GM12878 (cell line): ENCODE data around the gene CDH16. TPM values are rescaled to one million over a fixed set of nuclear protein-coding genes. Genes with fewer than 3 reads are reported as not detected.

Experiments
- ATAC-seq: fragments of 200-7000 bp; cut with Tn5 transposase; 3 replicates; pipeline ENCODE4 v1.9.1; 2020; ENCODE audit warnings: mild to moderate bottlenecking, moderate library complexity
- BruUV-seq: library from RNA; stranded (reverse); fragments of 400-500 nt; replicated peaks from 2 replicates; lab custom pipeline; 2021; lab: Mats Ljungman, UMichigan
- CTCF ChIA-PET: fragments of 300-600 bp; sonication (Branson Sonifier 250); formaldehyde crosslinking; extraction: SDS; loops from one replicate; lab custom pipeline; 2021; ENCODE audit warnings: inconsistent platforms; lab: Yijun Ruan, JAX
- POLR2A ChIA-PET: fragments of 350-600 bp; formaldehyde crosslinking; extraction: SDS; loops from one replicate; lab custom pipeline; 2021; ENCODE audit warnings: inconsistent platforms; lab: Charles Lee
- RAD21 ChIA-PET: fragments of 300-600 bp; sonication (Branson Sonifier 250); formaldehyde crosslinking; loops from one replicate; lab custom pipeline; 2023; ENCODE audit warnings: antibody characterized with exemption; ENCODE audit not compliant: unreplicated experiment; lab: Charles Lee
- SMC1A ChIA-PET: fragments of 300-600 bp; sonication (Branson Sonifier 250); formaldehyde crosslinking; loops from one replicate; lab custom pipeline; 2023; ENCODE audit not compliant: unreplicated experiment, uncharacterized antibody; lab: Charles Lee
- DNase-seq: peaks from one replicate; pipeline ENCODE4 v3.0.0-alpha.2; 2011; ENCODE audit warnings: low read depth, low spot score
- FAIRE-seq: peaks from 3 replicates; lab custom pipeline; 2011; peaks lifted over from hg19 to GRCh38; lab: Jason Lieb, UNC
- H2AFZ ChIP-seq: 2 replicates; pipeline ENCODE4 v1.6.0; 2011; ENCODE audit warnings: low read depth, low read length, control low read depth; ENCODE audit not compliant: control insufficient read depth
- H3K27ac ChIP-seq: 2 replicates; pipeline ENCODE4 v1.5.1; 2011; ENCODE audit warnings: control low read depth; ENCODE audit not compliant: control insufficient read depth, insufficient read depth
- H3K27me3 ChIP-seq, 2 experiments: replicated peaks in 1 of 2; 2 replicates each; pipeline versions ENCODE4 v1.6.0 to v1.6.1; 2011; ENCODE audit warnings: low read length in 1 of 2; ENCODE audit not compliant: control insufficient read depth in 2 of 2, insufficient read depth in 2 of 2
- H3K36me3 ChIP-seq, 2 experiments: 2 replicates each; pipeline ENCODE4 v1.5.1; 2011; ENCODE audit warnings: low read length in 1 of 2; ENCODE audit not compliant: control insufficient read depth in 2 of 2, insufficient read depth in 2 of 2
- H3K4me1 ChIP-seq: 2 replicates; pipeline ENCODE4 v1.6.1; 2011; ENCODE audit warnings: mild to moderate bottlenecking, low read length, moderate library complexity, mixed read lengths; ENCODE audit not compliant: control insufficient read depth, insufficient read depth
- H3K4me2 ChIP-seq: 2 replicates; pipeline ENCODE4 v1.6.0; 2011; ENCODE audit warnings: control low read depth; ENCODE audit not compliant: control insufficient read depth, insufficient read depth
- H3K4me3 ChIP-seq: fragments of 200-600 bp; sonication (generic); 2 replicates; pipeline ENCODE4 v1.5.1; 2016
- H3K79me2 ChIP-seq: 2 replicates; pipeline ENCODE4 v1.6.0; 2011; ENCODE audit warnings: low read length; ENCODE audit not compliant: control insufficient read depth, insufficient read depth
- H3K9ac ChIP-seq: 2 replicates; pipeline ENCODE4 v1.8.0; 2011; ENCODE audit warnings: low read length, control low read depth, mixed read lengths; ENCODE audit not compliant: control insufficient read depth, insufficient read depth
- H3K9me3 ChIP-seq: replicated peaks from 3 replicates; pipeline ENCODE4 v1.5.1; 2011; ENCODE audit warnings: mild to moderate bottlenecking, low read length; ENCODE audit not compliant: control insufficient read depth, insufficient read depth
- H4K20me1 ChIP-seq: 2 replicates; pipeline ENCODE4 v1.6.0; 2011; ENCODE audit not compliant: control insufficient read depth, insufficient read depth
- CREM ChIP-seq: IDR thresholded peaks from 2 replicates; pipeline ENCODE4 v1.6.1; 2014; ENCODE audit warnings: antibody characterized with exemption, low read depth
- FOS ChIP-seq: IDR thresholded peaks from 3 replicates; pipeline ENCODE4 v1.6.1; 2011; ENCODE audit warnings: borderline replicate concordance; ENCODE audit not compliant: insufficient read length; ENCODE audit errors: extremely low read depth
- NR2F1 ChIP-seq: fragments of 450-650 bp; conservative IDR thresholded peaks from 2 replicates; pipeline ENCODE4 v1.6.1; 2017; ENCODE audit warnings: mild to moderate bottlenecking
- SREBF2 ChIP-seq: IDR thresholded peaks from 2 replicates; pipeline ENCODE4 v1.6.1; 2012; ENCODE audit warnings: mild to moderate bottlenecking, low read length
- TBL1XR1 ChIP-seq: IDR thresholded peaks from 2 replicates; pipeline ENCODE4 v1.6.1; 2012; ENCODE audit warnings: low read depth, low read length, improper control_type of control experiment
- WGBS: methylation state at CpG from one replicate; pipeline ENCODE4 v1.1.6; 2016; ENCODE audit warnings: low lambda C conversion rate; ENCODE audit not compliant: insufficient replicate concordance, insufficient coverage; ENCODE audit errors: missing lambda C conversion rate; 5-methylcytosine and 5-hydroxymethylcytosine counted together
- in situ Hi-C: fragments of 300-500 bp; cut with MboI; formaldehyde crosslinking; loops from 9 replicates; pipeline ENCODE4 v1.14.3; 2018; ENCODE audit warnings: mixed read lengths
- intact Hi-C: fragments of 100-400 bp; cut with micrococcal nuclease; formaldehyde crosslinking; loops from one replicate; pipeline ENCODE4 v1.14.2; 2022; ENCODE audit not compliant: unreplicated experiment
- polyA plus RNA-seq, 11 experiments: library from polyadenylated mRNA; depleted of rRNA in 4 of 11; unstranded in 6 of 11; stranded (reverse) in 5 of 11; fragments of >200 nt; fragmentation: Nextera tagmentation in 4 of 11; fragmentation: Illumina TruSeq in 1 of 11; extraction: Ambion mirVana in 4 of 11; extraction: Trizol in 1 of 11; gene quantifications; 1 replicate in 1 of 11; 2 replicates in 10 of 11; pipeline versions ENCODE4 v1.2.1 to v1.2.3, GENCODE V29; 2011 to 2016; ENCODE audit warnings: inconsistent platforms in 2 of 11, missing spikeins in 2 of 11, low read depth in 1 of 11
- total RNA-seq, 4 experiments: library from RNA; depleted of rRNA in 3 of 4; stranded (reverse); fragments of >200 nt in 3 of 4; fragmentation: Illumina TruSeq in 1 of 4; extraction: Trizol in 1 of 4; gene quantifications; 2 replicates each; pipeline versions ENCODE4 v1.2.1 to v1.2.3, GENCODE V29; 2013 to 2021
- TF ChIP-seq, protein P1 (sequence below): fragments of 450-650 bp; conservative IDR thresholded peaks from 2 replicates; pipeline ENCODE4 v1.6.1; 2017; ENCODE audit warnings: mild to moderate bottlenecking, moderate library complexity

The CDH16 gene
- total and polyA plus RNA-seq, 10 of the 15 experiments (the other 5 are each of a cell fraction or from before 2014, with no cell fraction given), result 0.05 TPM; not detected in 9

DNA sequence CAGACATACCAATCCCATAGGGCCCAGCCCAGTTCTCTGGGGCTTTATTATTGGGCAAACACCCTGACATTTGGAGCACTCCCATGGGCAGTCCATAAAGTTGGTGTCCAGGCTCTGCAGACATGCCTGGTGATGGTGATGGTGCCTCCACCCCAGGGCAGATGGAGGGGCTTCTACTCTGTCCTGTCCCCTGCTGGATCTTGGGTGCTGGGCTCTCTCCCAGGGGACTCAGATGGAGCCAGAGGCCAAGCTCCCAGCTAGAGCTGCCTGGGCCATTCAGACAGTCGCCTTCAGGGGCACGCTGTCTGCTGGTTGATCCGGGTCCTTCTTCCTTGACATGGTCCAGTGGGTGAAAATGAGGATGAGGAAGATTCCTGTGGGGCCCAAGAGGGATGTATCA lies 10.6 kb downstream of the CDH16 start:
- RAD21 ChIA-PET, result no interaction called here
- TF ChIP-seq, protein P1, sequence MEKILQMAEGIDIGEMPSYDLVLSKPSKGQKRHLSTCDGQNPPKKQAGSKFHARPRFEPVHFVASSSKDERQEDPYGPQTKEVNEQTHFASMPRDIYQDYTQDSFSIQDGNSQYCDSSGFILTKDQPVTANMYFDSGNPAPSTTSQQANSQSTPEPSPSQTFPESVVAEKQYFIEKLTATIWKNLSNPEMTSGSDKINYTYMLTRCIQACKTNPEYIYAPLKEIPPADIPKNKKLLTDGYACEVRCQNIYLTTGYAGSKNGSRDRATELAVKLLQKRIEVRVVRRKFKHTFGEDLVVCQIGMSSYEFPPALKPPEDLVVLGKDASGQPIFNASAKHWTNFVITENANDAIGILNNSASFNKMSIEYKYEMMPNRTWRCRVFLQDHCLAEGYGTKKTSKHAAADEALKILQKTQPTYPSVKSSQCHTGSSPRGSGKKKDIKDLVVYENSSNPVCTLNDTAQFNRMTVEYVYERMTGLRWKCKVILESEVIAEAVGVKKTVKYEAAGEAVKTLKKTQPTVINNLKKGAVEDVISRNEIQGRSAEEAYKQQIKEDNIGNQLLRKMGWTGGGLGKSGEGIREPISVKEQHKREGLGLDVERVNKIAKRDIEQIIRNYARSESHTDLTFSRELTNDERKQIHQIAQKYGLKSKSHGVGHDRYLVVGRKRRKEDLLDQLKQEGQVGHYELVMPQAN, result no peak
- no peak for TF ChIP-seq FOS
- TF ChIP-seq CREM, result no peak
- no peak for TF ChIP-seq NR2F1
- TF ChIP-seq TBL1XR1, result no peak
- no peak for TF ChIP-seq SREBF2
- WGBS, result 34% methylated on average over 3 of the region's 3 CpGs
- ATAC-seq (no peak), DNase-seq (no peak), FAIRE-seq (no peak)
- SMC1A ChIA-PET, result interaction anchor here (1.4 kb wide), 1 partner anchor 40 kb away, joined by 3 read pairs; no protein-coding TSS in a partner anchor
- Histone ChIP-seq H3K4me1 (peaks cover 4% of the 10 kb centered on the region; the same call in 1 of the 2 replicates), H3K9me3 (no peaks in the 10 kb centered on the region), H3K9ac (no peak overlapping the region), H3K79me2 (no peaks in the 10 kb centered on the region), H3K27me3 (no peaks in the 10 kb centered on the region; a peak in 1 of 4 replicates), H3K4me3 (no peak overlapping the region), H3K36me3 (no peaks in the 10 kb centered on the region), H4K20me1 (no peaks in the 10 kb centered on the region), H3K4me2 (no peak overlapping the region), H2AFZ (no peak overlapping the region), H3K27ac (no peak overlapping the region)
- BruUV-seq, result no TSS peak
- CTCF ChIA-PET, result no interaction called here
- POLR2A ChIA-PET, result no interaction called here
- intact Hi-C loops, result no loop called here
- in situ Hi-C loops, result no loop called here
